Immature natural killer cell (primary cell): Measurements from ENCODE around the gene PDXP. TPM values are rescaled to one million over a fixed set of nuclear protein-coding genes. Genes with fewer than 3 reads are reported as not detected.
"Not testable (repeated sequence)": the region's sequence is repeated elsewhere in the genome, so short reads cannot be mapped to it uniquely, and the experiment has no call there.

Experiments used
- DNase-seq, 3 donors: peaks; one replicate each; pipeline ENCODE4 v3.0.0; 2022; ENCODE audit warnings: mixed read lengths in 1 of 3
- H3K27ac Mint-ChIP-seq, 6 donors: one replicate each; pipeline ENCODE4 v1.8.0; 2020; ENCODE audit warnings: mixed read lengths in 6 of 6, mild to moderate bottlenecking in 5 of 6, inconsistent platforms in 4 of 6, moderate library complexity in 3 of 6
- H3K27me3 Mint-ChIP-seq, 3 donors: one replicate each; pipeline ENCODE4 v1.8.0; 2020 to 2021; ENCODE audit warnings: low read depth in 3 of 3, mild to moderate bottlenecking in 3 of 3, mixed read lengths in 3 of 3, moderate library complexity in 3 of 3, inconsistent platforms in 1 of 3
- H3K36me3 Mint-ChIP-seq, 3 donors: one replicate each; pipeline ENCODE4 v1.8.0; 2020; ENCODE audit warnings: mixed read lengths in 3 of 3, inconsistent platforms in 2 of 3, mild to moderate bottlenecking in 2 of 3
- H3K4me1 Mint-ChIP-seq, 2 donors: one replicate each; pipeline ENCODE4 v1.8.0; 2020; ENCODE audit warnings: inconsistent platforms in 2 of 2, mild to moderate bottlenecking in 2 of 2, mixed read lengths in 2 of 2, moderate library complexity in 1 of 2
- H3K4me3 Mint-ChIP-seq, 5 donors: one replicate each; pipeline ENCODE4 v1.8.0; 2020; ENCODE audit warnings: mild to moderate bottlenecking in 5 of 5, mixed read lengths in 5 of 5, inconsistent platforms in 3 of 5, moderate library complexity in 3 of 5
- H3K9me3 Mint-ChIP-seq, 6 donors: one replicate each; pipeline ENCODE4 v1.8.0; 2020; ENCODE audit warnings: mild to moderate bottlenecking in 6 of 6, mixed read lengths in 6 of 6, inconsistent platforms in 4 of 6, moderate library complexity in 3 of 6
- polyA plus RNA-seq, 3 donors: library from polyadenylated mRNA; unstranded; fragments of 300-500 nt; fragmentation: Illumina TruSeq; gene quantifications; one replicate each; pipeline ENCODE4 v1.2.3, GENCODE V29; 2021

PDXP gene
- polyA plus RNA-seq: 10 to 100 TPM in 1 of 3 donors, 1 to 10 TPM in 2; 2.2 to 13.2 (median 7.7) TPM

DNA sequence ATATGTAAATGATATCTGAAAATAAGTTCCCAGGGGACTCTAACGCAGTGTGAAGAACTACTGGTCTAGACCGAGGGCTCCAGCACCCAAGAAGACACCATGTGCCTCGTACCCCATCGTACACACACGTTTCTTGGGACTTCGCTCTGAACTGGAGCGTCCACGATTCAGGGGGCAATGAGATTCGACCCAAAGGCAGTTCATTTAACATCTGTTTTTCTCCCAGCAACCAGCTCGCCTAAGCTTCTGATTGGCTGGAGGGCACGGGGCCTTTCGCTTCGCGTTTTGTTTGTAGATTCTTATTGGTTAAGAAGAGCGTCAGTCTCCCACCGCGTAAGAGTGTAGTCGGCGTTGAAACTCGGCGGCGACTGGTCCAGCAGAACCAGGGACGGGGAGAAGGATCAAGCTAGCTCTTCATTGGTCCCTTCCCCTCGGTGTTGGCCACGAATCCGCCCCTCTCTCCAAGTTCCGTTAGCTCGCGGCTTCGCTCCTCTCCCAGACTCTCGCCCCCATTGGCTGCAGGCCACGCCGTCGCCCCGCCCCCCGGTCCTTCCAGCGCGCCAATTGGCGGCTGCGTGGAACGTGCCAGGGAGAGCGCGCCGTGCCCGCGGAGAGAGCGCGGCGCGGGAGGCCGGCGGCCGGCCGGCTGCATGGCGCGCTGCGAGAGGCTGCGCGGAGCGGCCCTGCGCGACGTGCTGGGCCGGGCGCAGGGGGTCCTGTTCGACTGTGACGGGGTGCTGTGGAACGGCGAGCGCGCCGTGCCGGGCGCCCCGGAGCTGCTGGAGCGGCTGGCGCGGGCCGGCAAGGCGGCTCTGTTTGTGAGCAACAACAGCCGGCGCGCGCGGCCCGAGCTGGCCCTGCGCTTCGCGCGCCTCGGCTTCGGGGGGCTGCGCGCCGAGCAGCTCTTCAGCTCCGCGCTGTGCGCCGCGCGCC lies at the start of gene PDXP:
PDXP (plus strand) TSS at position 591 of the 933 bp plus-strand sequence; CDS start at position 651, 60 bp downstream.
- peaks cover 0 to 3% (median 3%) of the 10 kb centered on the region in 3 donors for H3K36me3 Mint-ChIP-seq
- peak within 1 kb of the TSS; percentile 86 to 97 (median 94) for H3K27ac Mint-ChIP-seq
- H3K9me3 Mint-ChIP-seq: no peaks in the 10 kb centered on the region
- peaks cover 3 to 7% (median 6%) of the 10 kb centered on the region in 3 donors for H3K27me3 Mint-ChIP-seq
- peak; percentile 99 for DNase-seq
- H3K4me3 Mint-ChIP-seq: peak within 1 kb of the TSS; percentile 84 to 91 (median 89)
- peaks cover 41 to 42% of the 10 kb centered on the region in 2 donors for H3K4me1 Mint-ChIP-seq

- Mint-ChIP-seq H3K27me3 (peaks cover 9 to 16% (median 15%) of the 10 kb centered on the region in 3 donors), H3K27ac (peak overlapping the region; percentile 92 to 95 (median 94)), H3K36me3 (no peaks in the 10 kb centered on the region), H3K4me1 (peaks cover 50 to 52% of the 10 kb centered on the region in 2 donors), H3K9me3 (no peaks in the 10 kb centered on the region), H3K4me3 (peak overlapping the region; percentile 91 to 98 (median 93))
- DNase-seq: no peak
Observed at GRCh38 chr22:37609240-37610152, 49.0 kb upstream of the PDXP start.

DNA sequence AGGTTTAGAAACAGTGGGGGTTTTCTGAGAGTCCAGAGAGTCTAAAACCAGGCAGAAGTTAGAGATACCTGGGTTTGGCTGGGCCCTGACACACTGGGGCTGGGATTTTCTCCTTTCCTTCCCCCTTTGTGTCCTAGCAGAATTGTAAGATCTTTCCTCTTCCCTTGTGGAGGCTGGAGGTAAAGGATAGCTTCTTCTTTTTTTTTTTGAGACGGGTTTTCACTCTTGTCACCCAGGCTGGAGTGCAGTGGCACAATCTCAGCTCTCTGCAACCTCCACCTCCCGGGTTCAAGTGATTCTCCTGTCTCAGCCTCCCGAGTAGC lies 48.4 kb upstream of the PDXP start:
- Mint-ChIP-seq H3K27me3 (peaks cover 9 to 16% (median 13%) of the 10 kb centered on the region in 3 donors), H3K27ac (peak overlapping the region in 4 of 6 donors; percentile 11 to 94 (median 92)), H3K4me3 (peak overlapping the region; percentile 91 to 98 (median 93)), H3K4me1 (peaks cover 45% of the 10 kb centered on the region in 2 donors)
- H3K9me3 Mint-ChIP-seq, DNase-seq, H3K36me3 Mint-ChIP-seq: not testable (repeated sequence)

DNA sequence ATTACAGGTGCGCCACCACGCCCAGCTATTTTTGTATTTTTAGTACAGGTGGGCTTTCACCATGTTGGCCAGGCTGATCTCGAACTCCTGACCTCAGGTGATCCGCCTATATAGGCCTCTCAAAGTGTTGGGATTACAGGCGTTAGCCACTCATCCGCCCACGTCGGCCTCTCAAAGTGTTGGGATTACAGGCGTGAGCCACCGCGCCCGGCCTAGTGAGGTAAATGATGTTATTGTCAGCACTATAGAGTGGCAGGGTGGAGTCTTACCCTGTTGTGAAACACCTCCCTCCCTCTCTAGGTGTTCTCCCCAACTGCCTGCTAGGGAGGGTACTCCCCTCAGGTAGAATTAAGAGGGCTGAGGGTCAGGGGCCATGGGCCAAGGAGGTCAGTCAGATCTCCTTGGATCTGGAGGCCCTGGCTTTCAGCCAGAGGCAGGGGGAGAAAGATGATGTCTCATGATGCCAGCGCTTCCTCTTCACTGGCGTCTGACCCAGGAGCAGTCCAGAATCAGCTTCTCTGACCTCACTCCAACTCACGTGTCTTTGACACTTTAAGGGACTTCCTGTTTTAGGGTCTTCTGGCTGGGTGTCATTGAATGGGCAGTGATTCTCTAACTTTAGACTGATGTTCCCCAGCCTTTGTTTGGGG lies 47.9 kb upstream of the PDXP start:
- Mint-ChIP-seq H3K4me3 (peak overlapping the region in 4 of 5 donors; percentile 91 to 94 (median 93)), H3K36me3 (no peaks in the 10 kb centered on the region), H3K4me1 (peaks cover 40 to 41% of the 10 kb centered on the region in 2 donors), H3K27me3 (peaks cover 9 to 16% (median 13%) of the 10 kb centered on the region in 3 donors), H3K9me3 (no peaks in the 10 kb centered on the region), H3K27ac (peak overlapping the region in 1 of 6 donors; percentile 50)
- no peak for DNase-seq

DNA sequence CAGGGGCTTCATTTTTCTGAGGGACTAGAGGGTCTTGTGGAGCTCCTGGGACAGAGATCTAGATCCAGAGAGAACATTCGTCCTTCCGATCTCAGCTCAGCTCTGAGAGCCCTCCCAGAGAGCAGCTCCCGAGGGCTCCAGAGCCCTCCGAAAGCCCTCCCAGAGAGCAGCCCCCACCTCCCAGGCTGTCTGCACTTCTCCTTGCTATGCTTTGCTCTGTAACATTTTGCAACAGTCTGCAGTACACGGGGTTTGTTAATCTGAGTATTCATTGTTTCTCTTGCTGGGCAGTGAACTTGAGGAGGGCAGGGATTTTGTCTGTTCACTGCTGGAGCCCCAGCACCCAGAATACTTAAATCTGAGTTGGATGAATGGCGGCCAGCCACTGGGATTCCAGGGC lies 47.3 kb upstream of the PDXP start:
- Mint-ChIP-seq H3K27me3 (peaks cover 9 to 16% (median 13%) of the 10 kb centered on the region in 3 donors), H3K4me1 (peaks cover 36% of the 10 kb centered on the region in 2 donors), H3K4me3 (peak overlapping the region in 1 of 5 donors; percentile 36), H3K27ac (peak overlapping the region in 2 of 6 donors; percentile 5 to 50), H3K36me3 (no peaks in the 10 kb centered on the region), H3K9me3 (no peaks in the 10 kb centered on the region)
- no peak for DNase-seq

- Mint-ChIP-seq H3K27me3 (peaks cover 0 to 9% (median 4%) of the 10 kb centered on the region in 3 donors), H3K4me3 (no peak overlapping the region), H3K4me1 (no peaks in the 10 kb centered on the region), H3K36me3 (peaks cover 0 to 6% (median 4%) of the 10 kb centered on the region in 3 donors), H3K9me3 (no peaks in the 10 kb centered on the region), H3K27ac (no peak overlapping the region)
- no peak for DNase-seq
Observed at GRCh38 chr22:37616201-37617083, 42.1 kb upstream of the PDXP start.

- H3K27ac Mint-ChIP-seq: peak overlapping the region in 1 of 6 donors; percentile 28
- H3K9me3 Mint-ChIP-seq: no peaks in the 10 kb centered on the region
- H3K27me3 Mint-ChIP-seq: peaks cover 0 to 9% (median 4%) of the 10 kb centered on the region in 3 donors
- no peak overlapping the region for H3K4me3 Mint-ChIP-seq
- peaks cover 0 to 6% (median 4%) of the 10 kb centered on the region in 3 donors for H3K36me3 Mint-ChIP-seq
- DNase-seq: no peak
- H3K4me1 Mint-ChIP-seq: no peaks in the 10 kb centered on the region
Observed at GRCh38 chr22:37617431-37617830, 41.1 kb upstream of the PDXP start.

DNA sequence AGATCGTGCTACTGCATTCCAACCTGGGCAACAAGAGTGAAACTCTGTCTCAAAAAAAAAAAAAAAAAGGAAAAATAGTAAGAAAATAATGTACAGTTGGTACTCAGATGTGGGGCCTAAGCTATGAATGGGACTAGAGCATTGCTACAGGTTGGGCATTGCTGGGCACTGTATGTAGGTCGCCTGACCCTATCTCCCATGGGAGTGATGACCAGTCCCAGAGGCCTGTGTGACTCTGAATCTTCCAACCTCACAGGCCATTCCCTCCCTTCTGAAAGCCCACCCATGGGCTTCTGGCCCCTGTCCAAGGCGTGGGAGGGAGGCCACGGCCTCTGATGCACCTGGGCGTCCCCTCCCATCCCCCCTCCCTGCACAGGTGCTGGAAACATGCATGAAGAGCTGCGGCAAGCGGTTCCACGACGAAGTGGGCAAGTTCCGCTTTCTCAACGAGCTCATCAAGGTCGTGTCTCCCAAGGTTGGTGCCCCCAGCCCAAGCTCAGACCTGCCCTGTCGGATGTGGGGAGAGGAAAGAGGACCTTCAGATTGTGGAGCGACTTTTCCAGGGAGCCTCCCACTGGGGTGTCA lies 40.4 kb upstream of the PDXP start:
- no peak for DNase-seq
- Mint-ChIP-seq H3K4me3 (no peak overlapping the region), H3K4me1 (peaks cover 3 to 4% of the 10 kb centered on the region in 2 donors), H3K27ac (no peak overlapping the region), H3K9me3 (no peaks in the 10 kb centered on the region), H3K27me3 (peaks cover 0 to 10% (median 2%) of the 10 kb centered on the region in 3 donors), H3K36me3 (peaks cover 0 to 6% (median 4%) of the 10 kb centered on the region in 3 donors)

DNA sequence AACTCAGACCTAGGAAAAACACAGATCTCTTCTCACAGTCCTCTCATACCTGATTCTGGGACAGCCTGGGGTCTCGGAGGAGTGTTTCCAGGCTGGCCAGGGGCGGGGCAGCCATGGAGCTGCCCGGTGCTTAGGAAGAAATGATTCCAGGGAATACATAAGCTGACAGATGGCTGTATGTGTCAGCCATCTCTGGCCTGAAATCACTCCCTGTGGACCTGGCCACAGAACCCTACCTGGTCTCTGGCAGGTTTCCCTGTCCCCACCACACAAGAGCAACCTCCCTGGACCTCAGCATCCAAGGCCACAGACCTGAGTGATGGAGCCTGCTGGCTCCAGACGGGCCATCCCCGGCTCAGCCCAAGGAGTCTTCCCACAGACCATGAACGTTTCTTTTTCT lies 39.8 kb upstream of the PDXP start:
- H3K27me3 Mint-ChIP-seq: peaks cover 0 to 10% (median 2%) of the 10 kb centered on the region in 3 donors
- H3K9me3 Mint-ChIP-seq: no peaks in the 10 kb centered on the region
- DNase-seq: no peak
- peaks cover 6 to 9% of the 10 kb centered on the region in 2 donors for H3K4me1 Mint-ChIP-seq
- peak overlapping the region in 1 of 6 donors; percentile 39 for H3K27ac Mint-ChIP-seq
- H3K4me3 Mint-ChIP-seq: no peak overlapping the region
- peaks cover 0 to 6% (median 4%) of the 10 kb centered on the region in 3 donors for H3K36me3 Mint-ChIP-seq

- no peak for DNase-seq
- H3K27ac Mint-ChIP-seq: peak overlapping the region in 2 of 6 donors; percentile 34 to 45
- H3K27me3 Mint-ChIP-seq: peaks cover 0 to 11% (median 2%) of the 10 kb centered on the region in 3 donors
- peaks cover 0 to 6% (median 4%) of the 10 kb centered on the region in 3 donors for H3K36me3 Mint-ChIP-seq
- no peaks in the 10 kb centered on the region for H3K9me3 Mint-ChIP-seq
- no peak overlapping the region for H3K4me3 Mint-ChIP-seq
- peaks cover 14 to 19% of the 10 kb centered on the region in 2 donors for H3K4me1 Mint-ChIP-seq
Observed at GRCh38 chr22:37619991-37620390, 38.5 kb upstream of the PDXP start.

- no peaks in the 10 kb centered on the region for H3K9me3 Mint-ChIP-seq
- peaks cover 0 to 11% (median 2%) of the 10 kb centered on the region in 3 donors for H3K27me3 Mint-ChIP-seq
- H3K4me1 Mint-ChIP-seq: peaks cover 26 to 27% of the 10 kb centered on the region in 2 donors
- no peak overlapping the region for H3K4me3 Mint-ChIP-seq
- H3K27ac Mint-ChIP-seq: peak overlapping the region in 1 of 6 donors; percentile 34
- DNase-seq: no peak
- H3K36me3 Mint-ChIP-seq: peaks cover 0 to 6% (median 4%) of the 10 kb centered on the region in 3 donors
Observed at GRCh38 chr22:37621352-37621860, 37.1 kb upstream of the PDXP start.
